Mucosa of gallbladder (tissue), 1 donor: ENCODE results near the gene PEMT. TPM values are rescaled to one million over a fixed set of nuclear protein-coding genes. Genes with fewer than 3 reads are reported as not detected.

Experiments
- DNase-seq: peaks from one replicate; pipeline ENCODE4 v3.0.0-alpha.2; 2020; ENCODE audit warnings: low spot score
- total RNA-seq: library from RNA; stranded (reverse); gene quantifications from one replicate; pipeline ENCODE4 v1.2.1, GENCODE V29; 2021
- donor health status: DM: no; HTN: no; CAD: no.

PEMT gene
- total RNA-seq, 1 donor from 2014 or later: 18.5 TPM

DNA sequence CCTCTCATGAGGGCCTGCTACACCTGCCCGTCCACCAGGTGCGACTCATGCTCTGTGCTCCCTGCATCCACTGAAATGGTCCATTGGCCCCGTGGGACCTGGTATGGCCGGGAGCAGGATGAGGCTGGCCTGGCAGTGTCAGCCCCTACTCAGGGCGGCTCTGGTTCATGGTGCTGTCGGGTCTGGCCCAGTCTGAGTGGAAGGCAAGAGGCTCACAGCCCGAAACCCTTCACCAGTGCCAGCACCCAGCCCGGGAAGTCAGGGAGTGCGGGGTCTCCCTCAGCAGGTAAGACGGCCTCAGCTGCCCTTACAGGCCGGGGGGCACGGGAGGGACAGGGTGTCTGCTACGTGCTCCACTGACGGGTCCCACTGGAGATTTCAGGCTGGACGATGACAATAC lies 54.8 kb downstream of the PEMT start:
- DNase-seq: no peak

DNA sequence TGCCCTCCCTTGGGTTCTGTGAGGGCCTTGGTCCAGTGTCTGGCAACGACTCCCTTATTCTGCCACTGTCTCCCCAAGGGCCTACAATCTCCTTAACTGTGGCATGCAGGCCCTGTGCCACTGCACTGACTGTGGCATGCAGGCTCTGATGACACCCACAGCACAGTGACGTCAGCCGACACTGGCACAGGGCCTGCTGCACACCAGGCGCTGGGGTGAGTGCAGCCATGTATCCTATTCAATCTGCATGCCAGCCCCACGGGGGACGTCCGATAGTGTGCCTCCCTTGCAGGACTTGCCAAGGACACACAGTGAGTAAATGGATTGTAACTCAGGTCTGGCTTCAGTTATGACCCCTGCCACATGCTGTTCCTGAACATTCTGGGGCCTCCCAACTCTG lies 55.6 kb downstream of the PEMT start:
- peak; percentile 86 for DNase-seq

DNA sequence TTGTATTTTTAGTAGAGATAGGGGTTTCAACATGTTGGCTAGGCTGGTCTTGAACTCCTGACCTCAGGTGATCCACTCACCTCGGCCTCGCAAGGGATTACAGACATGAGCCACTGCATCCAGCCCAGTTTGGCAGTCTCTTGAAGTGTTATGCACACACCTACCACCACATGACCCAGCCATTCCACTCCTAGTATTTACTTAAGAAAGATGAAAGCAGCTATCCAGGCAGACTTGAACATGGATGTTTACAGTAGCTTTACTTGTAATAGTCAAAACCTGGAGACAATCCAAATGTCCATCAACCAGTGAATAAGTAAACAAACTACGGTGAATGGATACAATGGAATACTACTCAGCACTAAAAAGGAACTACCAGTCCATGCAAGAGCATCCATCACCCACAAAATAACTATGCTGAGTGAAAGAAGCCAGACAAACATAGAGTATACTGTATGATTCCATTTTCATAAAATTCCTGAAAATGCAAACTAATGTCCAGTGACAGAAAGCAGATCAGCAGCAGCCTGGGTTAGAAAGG lies 57.5 kb downstream of the PEMT start:
- peak; percentile 72 for DNase-seq

DNA sequence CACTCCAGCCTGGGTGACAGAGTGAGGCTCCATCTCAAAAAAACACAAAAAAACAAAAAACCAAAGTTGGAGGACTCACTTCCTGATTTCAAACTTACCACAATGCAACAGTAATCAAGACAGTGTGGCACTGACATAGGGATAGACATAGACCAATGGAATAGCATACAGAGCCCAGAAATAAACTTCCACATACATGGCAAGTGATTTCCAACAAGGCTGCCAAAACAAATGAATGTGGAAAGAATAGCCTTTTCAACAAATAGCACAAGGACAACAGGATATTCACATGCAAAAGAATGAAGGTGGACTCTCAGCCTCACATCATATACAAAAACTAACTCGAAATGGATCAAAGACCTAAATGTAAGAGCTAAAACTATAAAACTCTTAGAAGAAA lies 58.5 kb downstream of the PEMT start:
- DNase-seq: no peak

DNA sequence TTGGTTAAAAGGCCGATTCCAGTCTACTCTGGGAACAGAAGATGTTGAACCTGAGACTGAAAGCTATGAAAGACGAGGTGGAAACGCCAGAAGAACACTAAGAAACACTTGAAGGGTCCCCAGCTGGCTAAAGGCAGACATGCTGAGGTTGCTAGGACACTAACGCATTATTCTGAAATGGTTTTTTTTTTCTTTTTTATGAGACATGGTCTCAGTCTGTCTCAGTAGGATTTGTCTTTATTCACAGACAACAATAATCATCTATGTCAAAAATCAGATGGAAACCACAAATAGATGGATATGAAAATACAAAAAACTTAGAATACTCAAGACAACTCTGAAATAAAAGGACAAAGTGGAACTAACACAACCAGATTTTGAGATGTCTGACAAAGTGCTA lies 60.4 kb downstream of the PEMT start:
- DNase-seq: no peak

DNA sequence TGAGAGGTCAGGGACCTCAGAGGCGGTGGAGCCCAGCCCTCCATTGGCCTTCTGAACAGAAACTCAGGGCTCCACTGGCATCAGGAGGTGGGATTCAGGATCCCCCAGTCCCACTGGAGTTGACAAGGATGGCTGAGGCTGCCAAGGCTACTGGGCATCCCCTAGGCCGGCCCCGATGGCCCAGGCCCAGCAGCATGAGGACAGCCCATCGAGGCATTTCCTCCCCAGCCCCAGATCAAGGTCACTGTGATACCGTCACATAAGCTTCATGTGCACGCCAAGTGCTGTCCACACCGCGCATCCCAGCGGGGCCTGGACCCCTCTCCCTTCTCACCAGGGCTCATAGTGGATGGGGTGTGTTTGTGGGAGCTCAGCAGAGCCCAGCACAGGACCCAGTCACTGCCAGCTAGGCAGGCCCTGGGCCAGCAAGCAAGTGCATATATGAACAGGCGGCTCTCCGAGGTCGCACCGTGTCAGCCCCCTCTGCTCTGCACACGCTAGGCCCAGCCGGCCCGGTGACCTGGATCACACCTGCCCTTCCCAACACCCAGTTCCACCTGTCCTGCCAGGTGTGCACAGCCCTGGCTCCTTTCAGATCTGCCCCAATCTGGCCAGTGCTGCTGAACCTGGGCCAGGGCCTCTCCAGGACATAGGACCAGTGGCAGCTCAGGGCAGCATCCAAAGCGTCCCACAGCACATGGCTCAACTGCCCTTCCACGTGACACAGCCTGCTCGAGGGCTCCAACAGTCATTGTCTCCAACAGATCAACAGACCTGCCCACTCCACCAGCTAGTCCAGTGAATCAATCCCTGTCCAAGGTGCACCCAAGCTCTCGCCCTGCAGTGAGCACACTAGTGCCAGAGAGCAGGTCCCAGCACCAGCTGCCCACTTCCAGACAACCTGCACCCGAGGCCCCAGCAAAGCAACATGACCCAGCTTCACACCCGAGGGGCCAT lies 62.5 kb downstream of the PEMT start:
- peak; percentile 83 for DNase-seq

DNA sequence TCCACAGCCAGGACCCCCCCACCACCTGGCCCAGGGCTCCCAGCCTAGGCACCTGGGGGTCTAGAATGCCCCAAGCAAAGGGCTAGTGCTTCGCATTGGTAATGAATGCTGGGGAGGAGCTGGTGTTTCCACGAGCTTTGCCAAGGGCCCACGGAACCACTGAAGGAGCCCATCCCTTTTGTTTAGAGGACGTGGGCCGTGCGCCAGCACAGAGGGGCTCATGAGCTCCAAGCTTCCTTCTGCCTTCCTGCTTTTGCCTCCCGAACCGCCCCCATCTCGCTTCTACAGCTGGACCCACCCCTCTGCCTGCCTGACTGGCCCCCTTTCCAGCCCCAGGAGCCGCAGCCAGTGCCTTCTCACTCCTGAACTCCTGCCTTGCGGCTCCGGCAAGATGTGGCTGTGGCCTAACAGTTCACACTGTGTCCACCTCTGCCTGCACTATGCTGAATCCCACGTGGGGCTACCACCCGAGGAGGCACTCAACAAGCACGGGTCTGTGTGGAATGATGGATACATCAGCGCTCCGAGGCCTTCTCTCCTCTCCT lies 63.5 kb downstream of the PEMT start:
- no peak for DNase-seq

DNA sequence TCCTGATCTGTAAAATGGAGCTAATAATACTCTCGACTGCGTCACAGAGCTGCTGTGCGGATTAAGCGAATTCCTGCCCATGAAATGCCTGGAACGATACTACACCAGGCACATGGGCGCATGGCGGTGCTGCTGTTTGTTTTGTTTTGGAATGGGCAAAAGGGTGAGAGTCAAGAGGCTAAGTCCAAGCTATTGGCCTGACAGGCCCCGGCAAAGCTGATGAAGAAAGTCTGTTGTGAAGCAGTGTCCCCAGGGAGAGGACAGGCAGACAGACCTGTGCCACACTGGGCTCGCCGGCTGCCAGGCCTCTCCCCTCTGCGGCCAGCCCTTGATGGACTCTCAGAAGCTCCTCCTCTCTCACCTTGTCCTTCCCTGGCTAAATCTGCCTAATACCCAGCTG lies 64.0 kb downstream of the PEMT start:
- no peak for DNase-seq

DNA sequence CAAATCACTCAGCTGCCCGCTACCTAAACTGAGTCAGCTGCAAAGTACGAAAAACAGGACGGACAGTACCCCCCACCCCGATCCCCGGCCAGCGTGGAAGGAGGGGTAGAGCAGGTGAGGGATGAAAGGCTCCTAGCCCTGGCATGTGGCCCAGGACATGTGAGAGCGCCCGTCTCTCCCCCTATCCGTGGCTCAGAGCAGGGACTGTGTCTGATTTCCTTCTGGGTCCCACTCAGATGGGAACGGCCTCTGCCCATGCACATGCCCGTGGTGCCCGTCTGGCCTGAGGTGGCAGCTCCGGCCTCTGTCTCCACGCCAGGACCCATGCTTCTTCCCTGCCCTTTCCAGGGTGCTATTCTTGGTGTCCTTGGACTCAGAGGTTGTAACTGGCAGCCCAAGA lies 65.1 kb downstream of the PEMT start:
- no peak for DNase-seq

DNA sequence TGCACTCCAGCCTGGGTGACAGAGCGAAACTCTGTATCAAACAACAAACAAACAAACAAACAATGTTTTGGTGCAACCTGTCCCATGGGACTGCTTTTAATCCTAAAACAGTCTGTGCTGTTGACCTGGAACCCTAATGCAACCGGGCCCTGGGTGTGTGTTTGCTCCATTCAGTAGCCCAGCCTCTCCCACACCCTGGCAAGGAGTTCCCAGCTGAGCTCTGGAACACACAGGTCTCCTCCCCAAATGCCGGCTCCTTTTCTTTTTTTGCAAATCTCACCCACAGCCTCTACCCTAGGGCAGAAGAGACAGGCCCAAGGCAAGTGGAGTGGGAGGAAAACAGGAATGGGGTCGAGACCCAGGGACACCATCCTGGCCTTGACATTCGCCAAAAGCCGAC lies 65.6 kb downstream of the PEMT start:
- DNase-seq: no peak

DNA sequence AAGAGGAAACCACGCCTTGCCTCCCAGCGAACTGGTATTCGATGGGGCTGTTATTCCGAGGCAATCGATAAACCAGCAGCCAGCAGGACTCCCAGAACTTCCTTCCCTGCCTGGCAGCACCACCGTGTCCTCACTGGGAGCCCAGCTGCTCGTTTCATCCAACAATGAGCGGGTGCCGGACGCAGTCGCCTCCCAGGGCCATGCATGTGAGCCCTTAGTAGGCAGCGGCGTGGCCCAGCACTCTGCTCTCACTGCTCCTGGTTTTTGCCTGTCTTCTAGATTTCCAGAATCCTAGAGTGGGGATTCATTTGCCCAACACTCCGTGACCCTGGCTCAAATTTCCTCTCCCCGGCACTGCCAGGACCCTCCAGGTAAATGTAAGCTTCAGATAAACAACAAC lies 66.2 kb downstream of the PEMT start:
- DNase-seq: peak; percentile 44

DNA sequence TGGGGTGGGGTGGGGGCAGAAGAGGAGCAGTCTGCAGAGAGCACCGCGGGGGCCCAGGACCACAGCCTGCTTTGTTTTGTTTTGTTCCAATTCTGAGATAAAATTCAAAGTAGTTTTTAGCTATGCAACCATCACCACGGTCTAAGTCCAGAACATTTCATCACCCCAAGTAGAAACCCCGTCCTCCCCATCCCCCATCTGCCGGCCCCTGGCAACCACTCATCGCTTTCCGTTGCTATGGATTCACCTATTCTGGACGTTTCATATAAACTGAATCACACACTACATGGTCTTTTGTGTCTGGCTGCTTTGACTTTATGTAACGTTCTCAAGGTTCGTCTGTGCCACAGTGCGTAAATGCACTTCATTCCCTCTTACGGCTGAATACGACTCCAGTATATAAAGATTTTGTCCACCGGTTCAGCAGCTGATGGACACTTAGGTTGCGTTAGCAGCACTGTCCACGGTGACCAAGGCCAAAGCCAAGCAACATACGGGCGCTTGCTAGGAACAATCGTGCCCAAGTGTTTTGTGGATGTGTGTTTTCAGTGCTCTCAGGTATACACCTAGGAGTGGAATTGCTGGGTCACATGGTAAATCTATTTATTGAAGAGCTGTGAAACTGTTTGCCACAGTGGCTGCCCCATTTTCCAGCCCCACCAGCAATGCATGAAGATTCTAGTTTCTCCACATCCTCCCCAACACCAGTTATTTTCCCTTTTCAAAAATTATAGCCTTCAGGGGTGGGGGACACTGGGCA lies 67.6 kb downstream of the PEMT start:
- no peak for DNase-seq

DNA sequence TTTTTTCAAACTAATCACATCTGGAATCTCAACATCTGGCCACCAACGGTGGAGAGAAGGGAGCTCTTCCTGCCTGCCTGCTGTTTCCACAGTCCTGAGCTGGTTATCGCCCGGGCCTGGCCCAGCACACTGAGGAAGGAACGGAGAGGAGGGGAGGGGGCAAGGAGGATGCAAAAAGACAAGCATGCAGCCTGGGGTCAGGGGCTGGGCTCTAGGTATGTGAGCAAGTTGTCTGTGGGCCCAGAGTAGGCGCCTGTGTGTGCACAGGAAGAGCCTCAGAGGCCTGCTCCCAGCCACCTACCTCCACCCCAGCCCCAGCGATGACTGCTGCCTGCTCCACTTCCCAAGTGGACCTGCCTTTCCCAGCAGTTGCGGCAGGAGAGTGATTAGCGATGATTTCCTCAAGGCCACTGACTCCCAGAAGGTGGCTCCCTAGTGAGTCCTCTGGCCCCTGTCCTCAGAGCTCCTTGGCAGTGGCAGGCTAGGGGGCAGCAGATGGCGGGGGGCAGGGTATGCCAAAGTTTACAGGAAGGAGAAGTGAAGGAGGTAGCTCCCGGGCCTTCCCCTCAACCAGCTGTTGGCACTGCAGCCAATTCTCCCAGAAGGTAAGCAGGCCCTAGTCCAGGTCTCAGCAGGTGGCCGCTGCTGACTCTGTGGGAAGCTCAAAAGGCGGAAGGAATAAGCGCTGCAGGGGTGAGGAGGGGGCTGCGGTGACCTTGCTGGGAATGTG lies 68.3 kb downstream of the PEMT start:
- DNase-seq: peak; percentile 37

DNA sequence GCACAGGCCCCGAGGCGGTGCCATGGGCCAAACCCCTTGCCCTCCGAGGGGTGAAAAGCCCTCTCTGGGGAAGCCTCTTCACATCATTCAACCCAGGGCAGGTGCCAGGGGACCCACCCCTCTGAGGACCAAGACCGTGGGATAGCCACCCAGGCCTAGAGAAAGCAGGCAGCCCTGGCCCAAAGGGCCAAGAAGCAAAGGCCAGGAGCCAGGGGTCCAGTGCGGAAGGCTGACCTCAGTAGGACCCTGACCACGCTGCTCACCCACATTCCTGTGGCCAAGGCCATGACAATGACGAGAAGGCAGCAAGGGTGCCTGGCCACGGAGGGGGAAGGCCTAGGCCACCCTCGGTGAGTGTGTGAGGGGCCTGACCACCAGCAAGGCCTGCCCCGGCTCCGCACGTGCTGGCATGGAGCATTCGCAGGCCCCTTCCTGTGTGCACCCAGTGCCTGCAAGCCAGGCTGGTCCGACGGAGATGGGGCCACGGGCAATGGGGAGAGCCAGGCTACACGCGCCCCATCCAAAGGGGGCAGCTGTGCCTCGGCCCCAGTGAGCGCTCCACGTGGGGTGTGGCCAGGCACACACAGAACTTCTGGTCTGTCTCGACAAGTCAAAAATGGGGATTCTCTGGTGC lies 70.8 kb downstream of the PEMT start:
- no peak for DNase-seq

DNA sequence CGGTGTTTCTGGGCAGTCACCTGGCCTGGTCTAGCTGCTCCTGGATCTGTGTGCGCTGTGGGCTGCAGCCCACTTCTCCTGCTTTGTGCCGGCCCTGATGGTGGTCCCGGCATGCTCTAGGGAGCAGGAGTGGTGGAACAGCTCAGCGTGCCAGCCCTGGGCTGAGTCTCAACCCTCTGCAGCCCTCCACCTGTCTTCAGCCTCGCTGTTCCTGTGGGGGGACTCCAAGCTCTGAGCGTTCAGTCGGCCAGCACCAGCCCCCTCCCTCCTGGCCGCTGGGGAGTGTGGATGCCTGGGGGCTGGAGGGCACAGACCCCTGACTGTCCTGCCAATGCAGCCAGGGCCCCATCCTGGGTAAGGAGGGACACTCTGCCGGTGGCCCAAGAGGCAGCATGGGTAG lies 71.6 kb downstream of the PEMT start:
- no peak for DNase-seq

DNA sequence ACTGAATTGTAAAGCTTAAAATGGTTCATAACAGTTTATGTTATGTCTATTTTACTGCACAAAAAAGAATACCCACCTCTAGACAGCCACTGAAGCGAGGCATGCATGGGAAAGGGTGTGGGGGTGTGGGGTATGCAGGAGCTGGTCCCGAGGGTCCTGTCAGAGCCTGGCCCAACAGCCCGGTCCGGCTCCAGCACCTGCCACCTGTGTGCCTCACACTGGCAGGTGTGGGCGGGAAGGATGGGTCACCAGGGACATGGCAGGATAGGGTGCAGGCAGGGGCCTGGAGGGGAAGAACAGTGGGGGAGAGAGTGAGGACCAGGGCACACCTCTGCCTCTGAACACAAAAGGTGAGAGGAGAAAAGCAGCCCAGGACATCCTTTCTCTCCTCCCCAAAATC lies 72.6 kb downstream of the PEMT start:
- no peak for DNase-seq

DNA sequence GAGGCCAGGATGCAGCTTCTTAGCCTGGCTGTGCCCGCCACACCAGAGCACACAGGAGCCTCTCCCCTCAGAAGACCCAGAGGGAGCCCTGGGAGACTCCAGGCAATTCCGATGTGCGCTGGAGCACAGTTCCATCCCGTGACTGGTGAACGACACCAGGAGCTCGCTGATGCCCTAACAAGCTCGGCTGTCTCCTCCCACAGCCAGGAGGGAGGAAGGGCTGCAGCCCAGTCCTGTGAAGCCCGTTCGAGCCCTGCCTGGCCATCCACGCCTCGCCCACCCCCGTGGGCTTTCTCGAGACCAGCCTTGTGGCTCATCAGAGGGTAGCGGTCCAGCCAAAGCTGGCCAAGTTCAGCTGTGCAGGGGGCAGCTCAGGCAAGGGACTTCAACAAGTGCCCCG lies 73.5 kb downstream of the PEMT start:
- no peak for DNase-seq

DNA sequence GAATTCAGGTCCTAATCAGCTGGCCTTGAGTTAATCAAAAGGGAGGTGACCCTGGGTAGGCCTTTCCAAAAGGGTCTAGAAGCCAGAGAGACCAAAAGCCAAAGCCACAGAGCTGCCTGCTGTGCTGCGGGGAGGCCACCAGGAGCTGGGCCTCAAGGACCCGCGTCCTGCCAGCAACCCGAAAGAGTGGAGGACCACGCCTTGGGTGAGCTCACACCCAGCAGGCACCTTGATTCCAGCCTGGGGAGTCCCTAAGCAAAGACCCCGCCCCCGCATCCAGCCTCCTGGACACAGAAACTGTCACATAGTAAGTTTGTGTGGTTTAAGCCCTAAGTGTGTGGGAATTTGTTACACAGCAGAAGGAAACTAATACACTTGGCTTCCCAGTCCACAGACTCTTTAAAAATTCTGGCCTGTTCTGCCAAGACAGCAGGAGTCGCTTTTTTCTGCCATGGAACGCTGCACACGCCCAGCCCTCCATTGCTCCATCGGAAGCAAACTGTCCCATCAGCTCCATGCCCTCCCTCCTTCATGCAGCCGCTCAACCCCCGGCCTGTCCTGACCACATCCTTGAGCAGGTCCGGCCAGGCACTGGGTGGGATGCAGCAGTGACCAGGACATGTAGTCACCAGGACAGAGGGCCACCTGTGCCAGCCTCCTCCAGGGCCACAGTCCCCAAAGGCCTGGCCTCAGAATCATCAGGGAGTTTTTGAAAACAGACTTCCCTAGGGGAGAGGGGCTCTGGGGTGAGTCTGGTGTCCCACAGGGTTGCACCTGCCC lies 74.4 kb downstream of the PEMT start:
- no peak for DNase-seq

DNA sequence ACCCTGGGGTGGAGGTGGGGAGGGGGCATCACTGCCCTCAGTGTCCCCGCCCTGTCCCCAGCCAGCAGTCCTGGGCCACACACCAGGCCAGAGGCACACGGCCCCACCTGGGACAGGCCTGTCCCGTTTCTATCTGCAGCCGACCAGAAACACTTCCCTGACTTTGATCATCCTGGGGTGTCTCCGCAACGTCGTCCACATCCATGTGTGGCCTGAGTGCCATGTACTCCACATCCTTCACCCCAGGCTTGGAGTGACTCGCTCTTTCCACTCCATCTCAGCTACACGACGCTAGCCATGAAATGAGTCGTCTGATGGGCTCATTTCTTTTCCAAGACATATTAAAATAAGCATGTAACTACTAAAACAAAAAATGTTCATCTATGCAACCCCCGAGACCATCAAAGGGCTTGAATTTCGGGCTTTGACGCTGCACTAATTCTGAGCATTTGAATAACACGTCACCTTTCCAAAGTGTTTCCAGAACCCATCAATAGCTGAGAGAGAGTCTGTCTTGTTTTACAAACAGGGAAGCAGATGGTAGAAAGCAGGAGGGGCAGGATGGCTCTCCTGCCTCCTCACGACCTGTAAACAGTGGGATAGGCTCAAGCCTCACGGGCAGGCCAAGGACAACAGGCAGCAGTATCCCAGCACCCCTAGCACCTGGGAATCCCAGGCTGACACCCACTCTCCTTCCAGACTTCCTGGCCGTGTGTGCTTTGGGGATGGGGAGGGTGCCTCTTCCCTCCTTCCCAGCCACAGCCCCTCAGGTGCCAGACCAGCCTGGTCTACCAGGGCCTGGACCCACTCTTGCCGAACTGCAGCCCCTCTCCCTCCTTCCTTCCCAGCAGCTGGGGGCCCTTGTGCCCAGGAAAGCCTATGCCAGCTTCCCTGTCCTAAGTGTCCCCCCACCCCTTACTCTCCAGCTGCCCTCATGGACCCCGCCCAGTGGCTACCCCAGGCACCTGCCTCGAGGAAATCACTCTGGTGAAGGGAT lies 75.3 kb downstream of the PEMT start:
- DNase-seq: no peak
